Smooth muscle cell (in vitro differentiated cells): Measurements from ENCODE around the gene MTARC2. TPM values are rescaled to one million over a fixed set of nuclear protein-coding genes. Genes with fewer than 3 reads are reported as not detected.
"Not testable (repeated sequence)": the region's sequence is repeated elsewhere in the genome, so short reads cannot be mapped to it uniquely, and the experiment has no call there.

ENCODE experiments used
- DNase-seq: peaks from one replicate; lab custom pipeline; 2025; ENCODE audit not compliant: unreplicated experiment; lab: John Stamatoyannopoulos, UW
- H2AFZ ChIP-seq: fragments of 200-600 bp; sonication (generic); 2 replicates; pipeline ENCODE4 v1.6.0; 2016; ENCODE audit warnings: antibody characterized with exemption, low read depth, mild to moderate bottlenecking
- H3F3A ChIP-seq: fragments of 200-600 bp; sonication (generic); 2 replicates; pipeline ENCODE4 v1.6.0; 2017; ENCODE audit warnings: antibody characterized with exemption, low read depth
- H3K27ac ChIP-seq: fragments of 200-600 bp; sonication (generic); 2 replicates; pipeline ENCODE4 v1.5.1; 2016; ENCODE audit warnings: low read depth, mild to moderate bottlenecking
- H3K27me3 ChIP-seq: fragments of 200-600 bp; sonication (generic); 2 replicates; pipeline ENCODE4 v1.6.1; 2016; ENCODE audit warnings: low read depth, mild to moderate bottlenecking
- H3K36me3 ChIP-seq: fragments of 200-600 bp; sonication (generic); 2 replicates; pipeline ENCODE4 v1.5.1; 2016; ENCODE audit warnings: low read depth
- H3K4me1 ChIP-seq: fragments of 200-600 bp; sonication (generic); 2 replicates; pipeline ENCODE4 v1.5.1; 2016; ENCODE audit warnings: low read depth
- H3K4me2 ChIP-seq: fragments of 200-600 bp; sonication (generic); 2 replicates; pipeline ENCODE4 v1.6.0; 2016; ENCODE audit warnings: mild to moderate bottlenecking
- H3K4me3 ChIP-seq: fragments of 200-600 bp; sonication (generic); 2 replicates; pipeline ENCODE4 v1.5.1; 2016; ENCODE audit warnings: mild to moderate bottlenecking
- H3K79me2 ChIP-seq: fragments of 200-600 bp; sonication (generic); 2 replicates; pipeline ENCODE4 v1.6.0; 2016; ENCODE audit warnings: low read depth, mild to moderate bottlenecking
- H3K9ac ChIP-seq: fragments of 200-600 bp; sonication (generic); 2 replicates; pipeline ENCODE4 v1.6.0; 2016; ENCODE audit warnings: low read depth
- H3K9me3 ChIP-seq: fragments of 200-600 bp; sonication (generic); replicated peaks from 2 replicates; pipeline ENCODE4 v1.5.1; 2016; ENCODE audit warnings: low read depth
- H4K20me1 ChIP-seq: fragments of 200-600 bp; sonication (generic); 2 replicates; pipeline ENCODE4 v1.6.0; 2016; ENCODE audit warnings: low read depth
- WGBS: methylation state at CpG from one replicate; pipeline ENCODE4 v1.1.7; 2016; ENCODE audit warnings: low lambda C conversion rate; 5-methylcytosine and 5-hydroxymethylcytosine counted together
- polyA plus RNA-seq: library from polyadenylated mRNA; unstranded; fragments of >200 nt; fragmentation: Nextera tagmentation; extraction: Ambion mirVana; gene quantifications from 2 replicates; pipeline ENCODE4 v1.2.1, GENCODE V29; 2016
- total RNA-seq: library from RNA; depleted of rRNA; stranded (reverse); fragments of >200 nt; gene quantifications from 2 replicates; pipeline ENCODE4 v1.2.3, GENCODE V29; 2014
- TF ChIP-seq, protein P1 (sequence below): fragments of 200-600 bp; sonication (generic); IDR thresholded peaks from 2 replicates; pipeline ENCODE4 v1.5.1; 2017; ENCODE audit warnings: borderline replicate concordance, mild to moderate bottlenecking, antibody characterized with exemption; ENCODE audit not compliant: insufficient read depth, poor library complexity, severe bottlenecking

MTARC2 gene
- total and polyA plus RNA-seq, 2 experiments from 2014 or later = 6.1 to 7.6 TPM

DNA sequence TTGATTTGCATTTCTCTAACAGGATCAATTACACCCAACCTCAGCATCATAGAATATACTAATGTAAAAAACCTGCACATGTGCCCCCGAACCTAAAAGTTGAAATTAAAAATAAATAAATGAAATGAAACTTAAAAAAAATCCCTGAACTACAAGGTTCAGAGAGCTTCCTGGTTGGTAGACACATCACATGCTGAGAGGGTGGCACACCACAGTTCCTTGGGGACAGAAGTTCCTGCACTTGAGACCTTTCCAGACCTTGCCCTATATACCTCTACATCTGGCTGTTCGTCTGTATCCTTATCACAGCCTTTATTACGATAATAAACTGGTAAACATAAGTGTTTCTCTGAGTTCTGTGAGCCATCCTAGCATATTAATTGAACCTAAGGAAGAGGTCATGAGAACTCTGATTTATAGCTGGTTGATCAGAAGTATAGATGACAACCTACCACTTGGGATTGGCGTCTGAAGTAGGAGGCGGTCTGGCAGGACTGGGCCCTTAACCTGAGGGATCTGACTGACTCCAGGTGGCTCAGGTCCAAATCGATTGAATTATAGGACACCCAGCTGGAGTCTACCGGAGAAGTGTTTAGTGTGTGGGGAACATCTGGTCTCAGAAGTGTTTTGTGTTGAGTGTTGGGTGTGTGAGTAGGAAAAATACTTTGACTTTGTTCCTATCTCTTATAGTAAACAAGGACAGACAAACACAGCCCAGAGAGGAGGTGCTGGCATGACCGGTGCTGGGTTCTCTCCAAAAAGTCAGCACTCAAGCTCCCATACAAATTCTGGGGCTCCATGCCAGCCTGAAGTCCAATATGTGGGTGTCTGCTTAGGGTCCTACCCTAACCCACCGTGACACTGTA lies 39.0 kb upstream of the MTARC2 start:
- Histone ChIP-seq H3K9ac (no peak overlapping the region), H3K79me2 (no peaks in the 10 kb centered on the region), H3K4me3 (no peak overlapping the region), H3K27ac (no peak overlapping the region), H2AFZ (no peak overlapping the region), H3K4me2 (no peak overlapping the region), H3K36me3 (no peaks in the 10 kb centered on the region), H4K20me1 (no peaks in the 10 kb centered on the region), H3K27me3 (no peaks in the 10 kb centered on the region), H3F3A (no peaks in the 10 kb centered on the region), H3K9me3 (no peaks in the 10 kb centered on the region), H3K4me1 (no peaks in the 10 kb centered on the region)
- TF ChIP-seq, protein P1, sequence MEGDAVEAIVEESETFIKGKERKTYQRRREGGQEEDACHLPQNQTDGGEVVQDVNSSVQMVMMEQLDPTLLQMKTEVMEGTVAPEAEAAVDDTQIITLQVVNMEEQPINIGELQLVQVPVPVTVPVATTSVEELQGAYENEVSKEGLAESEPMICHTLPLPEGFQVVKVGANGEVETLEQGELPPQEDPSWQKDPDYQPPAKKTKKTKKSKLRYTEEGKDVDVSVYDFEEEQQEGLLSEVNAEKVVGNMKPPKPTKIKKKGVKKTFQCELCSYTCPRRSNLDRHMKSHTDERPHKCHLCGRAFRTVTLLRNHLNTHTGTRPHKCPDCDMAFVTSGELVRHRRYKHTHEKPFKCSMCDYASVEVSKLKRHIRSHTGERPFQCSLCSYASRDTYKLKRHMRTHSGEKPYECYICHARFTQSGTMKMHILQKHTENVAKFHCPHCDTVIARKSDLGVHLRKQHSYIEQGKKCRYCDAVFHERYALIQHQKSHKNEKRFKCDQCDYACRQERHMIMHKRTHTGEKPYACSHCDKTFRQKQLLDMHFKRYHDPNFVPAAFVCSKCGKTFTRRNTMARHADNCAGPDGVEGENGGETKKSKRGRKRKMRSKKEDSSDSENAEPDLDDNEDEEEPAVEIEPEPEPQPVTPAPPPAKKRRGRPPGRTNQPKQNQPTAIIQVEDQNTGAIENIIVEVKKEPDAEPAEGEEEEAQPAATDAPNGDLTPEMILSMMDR = no peak
- 84% methylated on average over 9 of the region's 9 CpGs for WGBS
- no peak for DNase-seq

DNA sequence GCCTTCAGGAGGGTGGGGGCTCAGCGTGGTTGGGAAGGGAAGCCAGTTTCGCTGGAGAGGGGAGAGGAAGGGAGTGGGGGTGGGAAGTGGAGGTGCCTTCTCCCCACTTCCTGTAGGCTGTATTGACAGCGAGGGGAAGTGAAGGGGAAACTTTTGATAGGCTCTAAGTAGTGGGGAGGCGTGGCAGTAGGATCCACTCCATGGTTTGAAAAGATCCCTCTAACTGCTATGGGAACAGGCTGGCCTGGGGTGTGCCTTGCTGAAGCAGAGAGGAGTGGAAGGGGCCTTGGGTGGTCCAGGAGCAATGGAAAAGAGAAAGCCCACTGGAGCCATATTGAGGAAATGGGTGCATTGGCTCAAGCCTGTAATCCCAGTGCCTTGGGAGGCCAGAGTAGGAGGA lies 37.8 kb upstream of the MTARC2 start:
- Histone ChIP-seq H3K4me2 (no peak overlapping the region), H3K4me1 (no peaks in the 10 kb centered on the region), H3K36me3 (no peaks in the 10 kb centered on the region), H2AFZ (no peak overlapping the region), H3K9me3 (no peaks in the 10 kb centered on the region), H3K27ac (no peak overlapping the region), H4K20me1 (no peaks in the 10 kb centered on the region), H3K27me3 (no peaks in the 10 kb centered on the region), H3K9ac (no peak overlapping the region), H3K4me3 (no peak overlapping the region), H3K79me2 (no peaks in the 10 kb centered on the region), H3F3A (no peaks in the 10 kb centered on the region)
- DNase-seq = no peak
- WGBS = 79% methylated on average over 4 of the region's 4 CpGs
- TF ChIP-seq, protein P1 = no peak

DNA sequence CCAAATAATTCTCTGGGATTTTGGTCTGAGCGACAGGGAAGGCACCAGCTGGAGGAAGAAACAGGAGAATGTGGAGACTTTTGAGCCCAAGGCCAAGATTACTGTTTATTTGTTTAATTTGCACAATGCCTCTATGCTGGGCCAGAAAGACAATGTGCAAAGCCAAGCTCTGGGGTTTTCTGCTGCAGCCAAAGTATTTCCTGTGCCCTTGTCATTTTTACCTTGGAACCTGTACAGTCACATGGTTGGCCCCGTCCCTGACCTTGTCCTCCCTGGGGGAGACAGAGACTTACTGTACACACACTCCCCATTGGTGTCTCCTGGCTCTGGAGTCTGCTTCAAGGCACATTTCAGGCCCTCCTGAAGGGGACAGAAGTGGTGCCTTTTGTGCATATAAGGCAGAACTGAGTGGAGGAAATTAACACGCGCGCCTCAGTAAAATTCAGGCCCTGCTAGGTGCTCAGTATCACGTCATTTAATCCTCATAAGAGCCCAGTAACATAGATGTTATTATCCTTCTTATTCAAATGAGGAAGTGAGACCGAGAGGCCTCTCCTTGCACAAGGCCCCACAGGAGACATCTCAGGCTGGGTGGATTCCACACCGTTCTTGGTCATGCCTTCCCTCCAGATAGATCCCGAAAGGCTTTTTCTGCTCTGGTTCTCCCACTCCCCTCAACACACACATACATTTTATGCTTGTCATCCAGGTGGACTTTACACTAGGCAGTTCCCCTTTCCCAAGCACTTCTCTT lies 36.9 kb upstream of the MTARC2 start:
- Histone ChIP-seq H3K27ac (no peak overlapping the region), H3K4me3 (no peak overlapping the region), H2AFZ (no peak overlapping the region), H3K36me3 (no peaks in the 10 kb centered on the region), H4K20me1 (no peaks in the 10 kb centered on the region), H3K9ac (no peak overlapping the region), H3F3A (no peaks in the 10 kb centered on the region), H3K4me2 (no peak overlapping the region), H3K4me1 (no peaks in the 10 kb centered on the region), H3K9me3 (no peaks in the 10 kb centered on the region), H3K27me3 (no peaks in the 10 kb centered on the region), H3K79me2 (no peaks in the 10 kb centered on the region)
- 89% methylated on average over 9 of the region's 9 CpGs for WGBS
- no peak for DNase-seq
- TF ChIP-seq, protein P1 = no peak

DNA sequence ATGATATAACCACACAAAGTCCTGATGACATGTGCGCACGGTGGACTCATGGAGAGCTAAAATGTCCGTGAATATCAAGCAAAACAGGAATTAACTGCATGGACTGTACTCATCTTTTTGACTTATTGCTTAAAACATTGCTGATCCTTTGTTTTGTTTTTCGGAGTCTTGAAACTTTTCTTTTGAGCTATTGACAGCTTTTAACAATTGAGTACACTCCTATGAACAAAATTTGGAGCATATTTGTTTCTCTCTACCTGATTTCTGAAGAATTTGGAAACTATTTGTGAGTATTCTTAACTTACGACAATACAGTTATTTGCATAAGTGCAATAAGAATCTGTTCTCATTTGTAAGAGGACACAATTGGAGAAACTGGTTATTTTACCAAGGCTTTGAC lies 32.1 kb upstream of the MTARC2 start:
- H3F3A ChIP-seq, H3K27me3 ChIP-seq, H3K9me3 ChIP-seq, DNase-seq, H4K20me1 ChIP-seq, H3K36me3 ChIP-seq, H3K9ac ChIP-seq, H3K27ac ChIP-seq, H3K4me3 ChIP-seq, H2AFZ ChIP-seq, H3K4me2 ChIP-seq, H3K4me1 ChIP-seq, H3K79me2 ChIP-seq: not testable (repeated sequence)
- 94% methylated on average over 5 of the region's 5 CpGs for WGBS
